Measurements from ENCODE around the gene MEOX2. TPM values are rescaled to one million over a fixed set of nuclear protein-coding genes. Genes with fewer than 3 reads are reported as not detected.
A peak's percentile ranks its signal among the peaks of the same experiment; 100 is the strongest.

MEOX2 gene
- total RNA-seq, 4 donors from 2014 or later = 0.80 to 3.3 (median 1.3) TPM; not detected in 1

- no peak for TF ChIP-seq CTCF (IDR thresholded peaks at IDR 0.05)
- TF ChIP-seq POLR2A (IDR thresholded peaks at IDR 0.05) = no peak
- DNase-seq = no peak
- no peak overlapping the region for H3K4me3 ChIP-seq
These were observed 16.9 kb downstream of the MEOX2 start for GRCh38 chr7:15669443-15670090.

GRCh38 chr7:15667991-15668390 lies 18.5 kb downstream of the MEOX2 start:
- Histone ChIP-seq H3K36me3 (no peaks in the 10 kb centered on the region), H3K4me3 (no peak overlapping the region), H3K9me3 (no peaks in the 10 kb centered on the region), H3K27me3 (no peaks in the 10 kb centered on the region), H3K4me1 (no peaks in the 10 kb centered on the region), H3K27ac (peak overlapping the region in 3 of 4 donors; percentile 9 to 73 (median 25))
- TF ChIP-seq POLR2A (IDR thresholded peaks at IDR 0.05) (no peak), CTCF (IDR thresholded peaks at IDR 0.05) (peak in 1 of 6 experiments; percentile 18)
- peak in 1 of 3 donors; percentile 68 for DNase-seq

More at GRCh38 chr7:15669443-15670090, 16.9 kb downstream of the MEOX2 start:
- no peaks in the 10 kb centered on the region for H3K27me3 ChIP-seq
- H3K27ac ChIP-seq = no peak overlapping the region
- H3K4me1 ChIP-seq = no peaks in the 10 kb centered on the region
- no peaks in the 10 kb centered on the region for H3K36me3 ChIP-seq
- no peaks in the 10 kb centered on the region for H3K9me3 ChIP-seq

GRCh38 chr7:15662451-15662850 lies 24.0 kb downstream of the MEOX2 start:
- DNase-seq = no peak
- TF ChIP-seq CTCF (IDR thresholded peaks at IDR 0.05) (no peak), POLR2A (IDR thresholded peaks at IDR 0.05) (no peak)

GRCh38 chr7:15658247-15658646 lies 28.2 kb downstream of the MEOX2 start:
- no peak for TF ChIP-seq POLR2A (IDR thresholded peaks at IDR 0.05)
- no peak for TF ChIP-seq CTCF (IDR thresholded peaks at IDR 0.05)
- no peak overlapping the region for H3K27ac ChIP-seq
- no peaks in the 10 kb centered on the region for H3K4me1 ChIP-seq
- H3K27me3 ChIP-seq = no peaks in the 10 kb centered on the region
- H3K4me3 ChIP-seq = no peak overlapping the region
- no peaks in the 10 kb centered on the region for H3K9me3 ChIP-seq
- no peaks in the 10 kb centered on the region for H3K36me3 ChIP-seq
- no peak for DNase-seq

More at GRCh38 chr7:15662451-15662850, 24.0 kb downstream of the MEOX2 start:
- H3K27me3 ChIP-seq = no peaks in the 10 kb centered on the region
- H3K27ac ChIP-seq = no peak overlapping the region
- no peak overlapping the region for H3K4me3 ChIP-seq
- no peaks in the 10 kb centered on the region for H3K9me3 ChIP-seq
- no peaks in the 10 kb centered on the region for H3K36me3 ChIP-seq
- no peaks in the 10 kb centered on the region for H3K4me1 ChIP-seq

- H3K4me3 ChIP-seq = no peak overlapping the region
- DNase-seq = no peak
- H3K36me3 ChIP-seq = no peaks in the 10 kb centered on the region
- no peak overlapping the region for H3K27ac ChIP-seq
- TF ChIP-seq CTCF (IDR thresholded peaks at IDR 0.05) (no peak), POLR2A (IDR thresholded peaks at IDR 0.05) (no peak)
- no peaks in the 10 kb centered on the region for H3K9me3 ChIP-seq
- H3K27me3 ChIP-seq = no peaks in the 10 kb centered on the region
- no peaks in the 10 kb centered on the region for H3K4me1 ChIP-seq
These were observed 33.6 kb downstream of the MEOX2 start for GRCh38 chr7:15652776-15653290.

All from Peyer's patch (tissue), 4 donors.